Glomerular endothelial cell (primary cell): ENCODE measurements around the gene FGFR3. TPM values are rescaled to one million over a fixed set of nuclear protein-coding genes. Genes with fewer than 3 reads are reported as not detected.

Experiments
- DNase-seq: peaks from one replicate; pipeline ENCODE4 v3.0.0-alpha.2; 2011; ENCODE audit warnings: low read depth, low spot score; ENCODE audit errors: extremely low read depth
- total RNA-seq: library from RNA; depleted of rRNA; stranded (reverse); fragments of >200 nt; gene quantifications from 2 replicates; pipeline ENCODE4 v1.2.3, GENCODE V29; 2015

Gene FGFR3
- total RNA-seq, 1 donor from 2014 or later: 2.1 TPM

DNA sequence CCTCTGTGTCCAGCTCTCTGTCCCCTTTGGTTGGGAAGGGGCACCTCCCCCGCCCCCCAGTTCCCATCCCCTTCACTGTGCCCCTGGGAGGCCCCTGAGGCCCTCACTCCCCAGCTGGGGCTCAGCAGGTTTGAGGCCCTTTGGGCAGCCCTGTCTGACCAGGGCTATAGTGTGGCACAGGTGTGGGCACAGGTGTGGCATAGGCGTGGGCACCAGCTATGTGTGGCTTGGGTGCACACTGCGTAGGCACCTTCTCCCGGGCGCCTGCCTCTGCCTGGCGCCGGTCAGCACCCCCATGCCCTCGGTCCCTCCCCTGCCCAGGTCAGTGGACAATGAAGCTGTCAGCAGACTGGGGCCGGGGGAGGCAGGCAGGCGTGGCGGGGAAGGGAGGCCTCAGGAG, 7.5 kb upstream of the FGFR3 start:
- DNase-seq: no peak

GRCh38 chr4:1786544-1787362, 6.3 kb upstream of the FGFR3 start:
- no peak for DNase-seq

- no peak for DNase-seq
These were observed 5.5 kb upstream of the FGFR3 start for GRCh38 chr4:1787411-1788077.

DNA sequence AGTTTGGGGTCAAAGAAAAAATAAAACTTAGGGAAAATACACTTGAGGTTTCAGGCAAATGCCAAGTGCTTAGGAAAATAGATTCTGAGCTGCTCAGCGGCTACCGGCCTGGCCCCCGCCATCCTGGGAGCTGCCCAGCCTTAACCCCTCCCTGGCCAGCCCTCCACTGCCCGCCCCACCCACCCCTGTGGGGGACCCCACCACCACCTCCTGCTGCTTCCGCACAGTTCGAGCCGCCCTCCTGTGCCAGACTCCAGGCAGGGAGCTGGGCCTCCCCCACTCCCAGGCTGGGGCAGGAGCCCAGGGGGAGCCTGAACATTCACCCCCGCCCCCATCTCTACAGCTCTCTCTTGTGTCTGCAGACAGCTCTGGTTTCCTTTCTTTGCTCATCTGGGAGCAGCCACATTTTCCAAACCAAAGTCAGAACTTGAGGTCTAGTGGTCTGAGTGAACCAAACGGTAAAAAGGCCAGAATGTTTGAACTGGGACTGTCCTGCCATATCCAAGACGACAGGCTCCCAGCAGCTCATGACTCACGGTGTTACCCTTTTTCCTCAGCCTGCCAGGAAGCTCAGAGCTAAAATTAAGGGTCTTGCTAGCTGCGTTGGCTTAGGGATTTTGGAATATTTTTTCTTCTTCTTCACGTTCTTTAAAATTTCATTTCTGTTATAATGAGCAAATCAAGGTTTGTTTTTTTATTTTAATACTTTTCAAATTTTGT, 4.7 kb upstream of the FGFR3 start:
- DNase-seq: no peak

DNA sequence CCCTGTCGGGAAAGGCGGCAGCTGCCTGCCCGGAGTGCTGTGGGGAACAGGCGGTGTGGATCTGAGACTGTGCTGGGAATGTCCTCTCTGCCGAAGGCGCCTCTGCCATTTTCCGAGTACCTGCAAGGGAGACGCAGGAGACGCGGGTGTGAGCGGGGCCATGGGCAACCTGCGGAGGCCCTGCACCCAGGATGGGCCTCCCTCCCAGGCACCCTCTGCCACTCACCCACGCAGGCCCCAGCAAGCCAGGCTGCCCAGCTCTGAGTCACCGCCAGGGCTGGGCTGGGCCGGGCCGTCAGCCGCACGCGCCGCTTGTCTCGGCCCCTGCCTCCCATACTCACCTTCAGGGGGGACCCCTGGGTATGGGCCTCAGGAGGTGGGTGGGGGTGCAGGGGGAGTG, 3.5 kb upstream of the FGFR3 start:
- no peak for DNase-seq

DNA sequence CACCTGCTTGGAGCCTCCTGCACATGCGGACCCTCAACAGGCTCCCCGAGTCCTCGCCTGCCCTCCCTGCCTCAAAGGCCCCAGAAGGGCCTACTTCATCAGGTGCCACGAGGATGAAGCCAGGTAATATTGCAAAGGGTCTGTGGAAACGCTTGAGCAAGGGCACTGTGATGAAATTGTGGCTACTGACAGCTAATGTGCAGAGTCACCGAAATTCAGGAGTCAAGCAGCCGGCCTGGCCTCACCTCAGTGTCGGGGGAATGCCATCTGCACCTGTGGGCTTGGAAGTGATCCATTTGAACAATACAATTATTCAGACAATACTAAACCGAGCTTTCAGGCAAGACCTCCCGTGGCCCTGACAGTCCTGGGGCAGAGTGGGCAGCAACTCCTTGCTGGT, 3.1 kb upstream of the FGFR3 start:
- DNase-seq: no peak

DNA sequence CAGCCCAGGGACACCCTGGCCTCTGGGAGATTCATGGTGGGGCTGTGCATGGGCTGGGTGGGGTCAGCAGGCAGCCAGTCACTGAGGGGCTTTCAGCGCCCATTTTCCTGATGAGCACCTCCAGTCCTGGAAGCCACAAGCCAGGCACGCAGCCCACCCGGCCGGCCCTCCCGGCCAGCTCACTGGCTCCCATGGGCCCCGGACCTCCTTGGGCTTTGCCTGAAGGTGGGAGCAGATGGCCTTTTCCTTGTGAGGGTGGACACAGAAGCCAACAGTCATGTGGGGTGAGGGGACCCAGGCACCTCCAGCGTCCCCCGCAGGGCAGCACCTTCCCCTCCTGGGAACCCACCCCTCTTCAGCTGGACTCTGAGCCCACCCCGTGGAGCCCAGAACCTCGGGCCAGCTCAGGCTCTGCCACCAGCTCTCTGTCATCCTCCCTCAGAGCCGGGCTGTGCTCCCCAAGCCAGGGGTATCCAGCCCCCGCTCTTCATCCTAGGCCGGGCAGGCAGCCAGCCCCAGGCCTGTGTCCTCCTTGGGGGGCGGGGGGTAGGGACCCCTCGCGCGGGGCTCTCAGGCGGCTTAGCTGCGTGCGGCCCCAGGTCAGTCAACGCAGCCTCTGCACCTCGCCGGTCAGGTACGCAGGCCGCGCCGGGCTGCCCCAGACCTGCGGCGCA, 798 bp upstream of the FGFR3 start:
- no peak for DNase-seq

- DNase-seq: no peak
These were observed 375 bp downstream of the FGFR3 start for GRCh38 chr4:1793496-1793840.

DNA sequence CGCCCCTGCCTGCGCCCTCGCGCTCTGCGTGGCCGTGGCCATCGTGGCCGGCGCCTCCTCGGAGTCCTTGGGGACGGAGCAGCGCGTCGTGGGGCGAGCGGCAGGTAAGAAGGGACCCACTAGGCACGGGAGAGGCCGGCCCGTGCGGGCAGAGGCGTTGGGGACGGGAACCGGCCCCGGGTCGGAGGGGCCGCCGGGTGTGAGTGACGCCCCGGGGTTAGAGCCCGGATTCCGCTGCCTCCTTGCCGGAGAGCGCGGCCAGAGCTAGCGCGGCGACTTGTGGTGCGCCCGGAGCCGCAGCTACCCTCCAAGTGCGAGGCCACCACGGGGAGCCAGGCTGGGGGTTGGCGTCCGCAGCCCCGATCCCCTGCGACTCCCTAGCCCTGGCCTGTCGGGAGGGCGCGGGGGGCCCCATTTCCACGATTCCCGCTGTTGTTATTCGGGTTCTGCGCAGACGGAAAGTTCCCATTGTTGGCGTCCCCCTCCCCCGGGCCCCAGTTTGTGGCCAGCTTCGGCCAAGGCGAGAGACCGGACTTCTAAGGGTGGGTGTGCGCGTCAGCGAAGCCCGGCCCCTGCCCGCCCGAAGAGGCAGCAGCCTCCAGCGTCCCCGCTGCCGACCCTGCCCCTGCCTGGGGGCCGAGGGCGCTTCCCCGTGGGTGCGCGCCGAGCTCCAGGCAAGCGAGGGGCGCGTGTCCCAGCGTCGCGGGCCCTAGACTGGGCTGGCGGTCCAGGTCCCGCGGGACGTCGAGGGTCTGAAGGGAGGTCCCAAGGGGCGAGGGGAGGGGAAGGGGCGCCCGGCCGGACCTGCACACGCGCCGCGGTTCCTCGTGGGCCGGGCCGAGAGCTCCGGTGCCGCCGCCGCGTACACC, 1.1 kb downstream of the FGFR3 start:
- DNase-seq: no peak

- no peak for DNase-seq
These were observed 1.8 kb downstream of the FGFR3 start for GRCh38 chr4:1794809-1795298.

GRCh38 chr4:1795299-1796195, 2.5 kb downstream of the FGFR3 start:
- no peak for DNase-seq

DNA sequence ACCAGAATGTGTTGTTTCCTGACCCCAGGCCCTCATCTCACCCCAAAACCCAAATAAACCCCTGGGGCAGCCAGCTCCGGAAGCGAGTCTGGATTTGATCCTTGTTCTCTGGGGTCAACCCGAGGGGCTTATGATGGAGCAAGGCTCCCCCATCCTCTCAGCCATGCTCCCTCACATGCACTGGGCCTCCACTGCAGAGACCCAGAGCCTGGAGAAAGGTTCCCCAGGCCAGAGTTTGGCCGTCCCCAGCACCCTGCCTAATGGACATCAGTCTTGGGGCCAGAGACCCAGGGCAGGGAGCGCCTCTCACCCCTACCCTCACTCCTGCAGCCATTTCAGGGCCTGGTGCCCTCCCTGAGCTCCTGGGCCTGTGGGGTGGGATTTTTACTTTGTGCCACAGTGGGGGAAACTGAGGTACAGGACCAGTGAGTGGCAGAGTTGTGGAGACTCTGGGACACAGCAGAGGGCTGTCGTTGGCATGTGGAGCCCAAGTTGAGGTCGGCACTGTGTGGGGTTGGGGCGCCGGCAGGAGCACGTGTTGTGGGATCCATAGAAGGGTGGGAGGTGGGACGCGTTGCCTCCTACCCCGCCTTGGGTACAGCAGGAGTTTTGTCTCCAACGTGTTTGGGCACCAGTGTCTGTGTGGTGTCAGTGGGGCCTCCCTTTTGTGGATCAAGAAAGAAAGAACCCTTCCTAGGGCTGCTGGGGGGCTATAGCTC, 3.6 kb downstream of the FGFR3 start:
- no peak for DNase-seq

GRCh38 chr4:1797298-1797860, 4.3 kb downstream of the FGFR3 start:
- DNase-seq: no peak

DNA sequence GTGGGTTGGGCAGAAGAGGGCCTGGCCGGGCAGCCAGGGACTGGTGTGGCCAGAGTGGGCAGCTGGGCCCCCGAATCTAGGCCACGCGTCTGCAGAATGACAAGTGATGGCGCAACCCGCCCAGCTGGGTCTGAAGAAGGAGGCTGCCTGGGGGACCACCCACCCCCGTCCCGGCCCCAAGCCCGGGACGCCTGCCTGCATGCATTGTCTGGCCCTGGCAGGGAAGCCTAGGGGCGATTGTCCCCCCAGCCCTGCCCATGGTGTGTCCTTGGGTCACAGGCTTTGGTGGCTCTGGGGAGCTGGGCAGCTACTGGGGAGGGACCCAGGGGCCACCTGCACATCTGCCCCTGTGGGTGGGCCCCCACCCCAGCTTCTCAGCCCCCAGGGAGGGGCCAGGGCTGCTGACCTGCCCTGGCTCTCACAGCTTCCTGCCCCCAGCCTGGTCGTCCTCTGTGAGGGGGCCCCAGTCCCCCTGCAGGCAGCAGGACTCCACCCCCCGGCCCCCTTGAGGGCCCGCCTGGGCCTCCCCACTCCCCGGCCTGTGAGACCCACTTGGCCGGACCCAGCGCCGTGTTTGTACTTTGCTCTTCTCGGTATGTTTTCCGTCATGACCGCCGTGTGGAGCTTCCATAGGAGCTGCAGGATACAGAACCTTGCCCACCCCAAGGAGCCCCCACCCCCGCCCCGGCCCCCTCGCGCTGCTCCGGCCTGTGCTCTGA, 4.9 kb downstream of the FGFR3 start:
- DNase-seq: no peak

- DNase-seq: no peak
These were observed 5.7 kb downstream of the FGFR3 start for GRCh38 chr4:1798580-1799386.
